Adrenal gland (tissue), 12 donors: ENCODE data around the gene JAM3. TPM values are rescaled to one million over a fixed set of nuclear protein-coding genes. Genes with fewer than 3 reads are reported as not detected.

Experiments
- DNase-seq, 7 donors: peaks; one replicate each; pipeline ENCODE4 v3.0.0-alpha.2; 2019 to 2020
- H3K27ac ChIP-seq, 5 donors: fragments of 200-600 bp; sonication (generic) in 4 of 5; 1 replicate in 3 of 5; 2 replicates in 2 of 5; pipeline versions ENCODE4 v1.5.1 to v1.8.0; 2016 to 2020; ENCODE audit warnings: mild to moderate bottlenecking in 1 of 5
- H3K27me3 ChIP-seq: fragments of 200-600 bp; 2 replicates; pipeline ENCODE4 v1.8.0; 2021
- H3K36me3 ChIP-seq, 2 donors: fragments of 200-600 bp; replicated peaks in 1 of 2; 1 replicate in 1 of 2; 2 replicates in 1 of 2; pipeline versions ENCODE4 v1.5.1 to v1.8.0; 2018 to 2022
- H3K4me1 ChIP-seq, 2 donors: fragments of 200-600 bp; replicated peaks in 1 of 2; 1 replicate in 1 of 2; 2 replicates in 1 of 2; pipeline versions ENCODE4 v1.5.1 to v1.8.0; 2018 to 2021
- H3K4me3 ChIP-seq, 4 donors: fragments of 200-600 bp; sonication (generic) in 3 of 4; one replicate each; pipeline ENCODE4 v1.5.1; 2016 to 2018
- H3K9me3 ChIP-seq, 3 donors: fragments of 200-600 bp; sonication (generic) in 1 of 3; replicated peaks in 1 of 3; 1 replicate in 2 of 3; 2 replicates in 1 of 3; pipeline versions ENCODE4 v1.5.1 to v1.8.0; 2016 to 2021
- POLR2A ChIP-seq, 2 donors: fragments of 450-650 bp; IDR thresholded peaks; one replicate each; pipeline ENCODE4 v1.6.1; 2017; ENCODE audit warnings: antibody characterized with exemption in 2 of 2, mild to moderate bottlenecking in 2 of 2, moderate library complexity in 1 of 2
- WGBS, 4 donors: extraction: QIAGEN DNeasy Blood & Tissue Kit in 2 of 4; methylation state at CpG; one replicate each; pipeline versions ENCODE4 v1.1.5 to v1.1.7; 2013 to 2017; 5-methylcytosine and 5-hydroxymethylcytosine counted together
- intact Hi-C, 2 donors: fragments of 100-400 bp; cut with DNase I; formaldehyde crosslinking; loops; one replicate each; pipeline versions ENCODE4 v1.14.1 to v1.15.0; 2022 to 2023
- polyA plus RNA-seq, 3 donors: library from polyadenylated mRNA; stranded (reverse); fragments of 200-250 nt in 2 of 3; fragments of 350-450 nt in 1 of 3; fragmentation: Illumina TruSeq in 1 of 3; extraction: RNeasy Lipid Tissue Mini Kit (QIAGEN cat#74804) in 1 of 3; gene quantifications; one replicate each; pipeline ENCODE4 v1.2.3, GENCODE V29; 2013 to 2014
- total RNA-seq, 9 donors: library from RNA; depleted of rRNA in 4 of 9; stranded (reverse); fragments of >200 nt in 4 of 9; fragments of 120-200 nt in 1 of 9; fragmentation: NEBNext Ultra II Directional in 1 of 9; extraction: Animal tissue kit (Norgen Biotek cat#: 25700) in 1 of 9; gene quantifications; one replicate each; pipeline versions ENCODE4 v1.1.0 to v1.2.4, GENCODE V29; 2013 to 2023
- TF ChIP-seq, protein P1 (sequence below), 6 experiments: fragments of 450-650 bp in 4 of 6; fragments of 200-600 bp in 2 of 6; sonication (generic) in 1 of 6; IDR thresholded peaks; 1 replicate in 5 of 6; 2 replicates in 1 of 6; pipeline versions ENCODE4 v1.5.1 to v1.8.0; 2016 to 2021; ENCODE audit warnings: antibody characterized with exemption in 6 of 6, mild to moderate bottlenecking in 2 of 6, moderate library complexity in 1 of 6
- donor health status: healthy with polysubstance abuse.
- donor health status: Bipolar disorder and iron deficiency.
- donor health status: DM: yes; HTN: yes; CAD: no.
- donor health status: DM: no; HTN: no; CAD: no.
- donor health status: DM: no; HTN: no; CAD: no.
- donor health status: DM: yes; HTN: yes; CAD: no.

JAM3 gene
- total and polyA plus RNA-seq, 12 donors, result 18.0 to 42.2 (median 31.9) TPM

DNA sequence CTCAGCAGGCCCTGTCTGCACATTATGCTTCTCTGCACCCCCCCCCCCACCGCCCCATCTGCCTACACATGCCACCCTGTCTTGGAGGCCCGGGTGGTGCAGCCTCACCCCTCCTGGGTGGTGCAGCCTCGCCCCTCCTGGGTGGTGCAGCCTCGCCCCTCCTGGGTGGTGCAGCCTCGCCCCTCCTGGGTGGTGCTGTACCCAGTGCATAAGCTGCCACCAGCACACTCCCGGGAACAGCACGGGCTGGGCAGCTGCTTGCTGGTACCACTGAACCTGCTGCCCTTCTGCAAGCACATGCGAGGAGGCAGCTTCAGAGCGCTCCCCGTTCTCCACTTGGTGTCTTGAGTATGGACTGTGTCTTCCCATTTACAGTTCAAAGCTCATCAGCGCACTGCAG is 85.6 kb downstream of the JAM3 start:
- no peaks in the 10 kb centered on the region for H3K9me3 ChIP-seq
- no peak overlapping the region for H3K4me3 ChIP-seq
- WGBS, 4 donors, result 86 to 93% (median 91%) methylated on average over 11 of the region's 11 CpGs
- H3K27ac ChIP-seq, result no peak overlapping the region
- intact Hi-C loops, result no loop called here
- H3K4me1 ChIP-seq, result no peaks in the 10 kb centered on the region
- DNase-seq, result no peak
- H3K27me3 ChIP-seq, result no peaks in the 10 kb centered on the region
- peaks cover 0 to 67% of the 10 kb centered on the region in 2 donors for H3K36me3 ChIP-seq
- TF ChIP-seq POLR2A (IDR thresholded peaks at IDR 0.05), result no peak
- TF ChIP-seq, protein P1, sequence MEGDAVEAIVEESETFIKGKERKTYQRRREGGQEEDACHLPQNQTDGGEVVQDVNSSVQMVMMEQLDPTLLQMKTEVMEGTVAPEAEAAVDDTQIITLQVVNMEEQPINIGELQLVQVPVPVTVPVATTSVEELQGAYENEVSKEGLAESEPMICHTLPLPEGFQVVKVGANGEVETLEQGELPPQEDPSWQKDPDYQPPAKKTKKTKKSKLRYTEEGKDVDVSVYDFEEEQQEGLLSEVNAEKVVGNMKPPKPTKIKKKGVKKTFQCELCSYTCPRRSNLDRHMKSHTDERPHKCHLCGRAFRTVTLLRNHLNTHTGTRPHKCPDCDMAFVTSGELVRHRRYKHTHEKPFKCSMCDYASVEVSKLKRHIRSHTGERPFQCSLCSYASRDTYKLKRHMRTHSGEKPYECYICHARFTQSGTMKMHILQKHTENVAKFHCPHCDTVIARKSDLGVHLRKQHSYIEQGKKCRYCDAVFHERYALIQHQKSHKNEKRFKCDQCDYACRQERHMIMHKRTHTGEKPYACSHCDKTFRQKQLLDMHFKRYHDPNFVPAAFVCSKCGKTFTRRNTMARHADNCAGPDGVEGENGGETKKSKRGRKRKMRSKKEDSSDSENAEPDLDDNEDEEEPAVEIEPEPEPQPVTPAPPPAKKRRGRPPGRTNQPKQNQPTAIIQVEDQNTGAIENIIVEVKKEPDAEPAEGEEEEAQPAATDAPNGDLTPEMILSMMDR (IDR thresholded peaks at IDR 0.05), result no peak

DNA sequence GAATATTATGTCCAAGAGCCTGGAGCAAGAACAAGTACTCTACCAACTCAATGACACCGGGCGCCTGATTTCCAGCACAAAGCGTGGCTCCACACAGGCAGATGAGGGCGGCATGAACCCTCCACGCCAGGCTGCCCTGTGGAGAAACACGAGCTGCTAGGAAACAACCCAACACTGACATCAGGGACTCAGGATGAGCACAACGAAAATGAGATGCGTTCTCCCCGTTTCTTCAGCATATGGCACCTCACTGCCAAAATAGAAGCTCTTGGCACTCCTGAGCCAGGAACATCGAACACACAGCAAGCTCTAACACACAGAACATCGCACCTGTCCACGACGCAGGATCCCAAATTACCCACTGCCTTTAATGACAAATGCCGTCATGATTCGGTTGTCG is 86.6 kb downstream of the JAM3 start:
- 89 to 93% (median 90%) methylated on average over 15 to 16 of the region's 16 CpGs for WGBS, 4 donors
- H3K27ac ChIP-seq, result no peak overlapping the region
- intact Hi-C loops, result no loop called here
- H3K27me3 ChIP-seq, result no peaks in the 10 kb centered on the region
- no peaks in the 10 kb centered on the region for H3K9me3 ChIP-seq
- no peak for TF ChIP-seq POLR2A (IDR thresholded peaks at IDR 0.05)
- TF ChIP-seq, protein P1 (IDR thresholded peaks at IDR 0.05), result no peak
- DNase-seq, result no peak
- H3K4me1 ChIP-seq, result no peaks in the 10 kb centered on the region
- H3K36me3 ChIP-seq, result peaks cover 0 to 69% of the 10 kb centered on the region in 2 donors
- H3K4me3 ChIP-seq, result no peak overlapping the region

DNA sequence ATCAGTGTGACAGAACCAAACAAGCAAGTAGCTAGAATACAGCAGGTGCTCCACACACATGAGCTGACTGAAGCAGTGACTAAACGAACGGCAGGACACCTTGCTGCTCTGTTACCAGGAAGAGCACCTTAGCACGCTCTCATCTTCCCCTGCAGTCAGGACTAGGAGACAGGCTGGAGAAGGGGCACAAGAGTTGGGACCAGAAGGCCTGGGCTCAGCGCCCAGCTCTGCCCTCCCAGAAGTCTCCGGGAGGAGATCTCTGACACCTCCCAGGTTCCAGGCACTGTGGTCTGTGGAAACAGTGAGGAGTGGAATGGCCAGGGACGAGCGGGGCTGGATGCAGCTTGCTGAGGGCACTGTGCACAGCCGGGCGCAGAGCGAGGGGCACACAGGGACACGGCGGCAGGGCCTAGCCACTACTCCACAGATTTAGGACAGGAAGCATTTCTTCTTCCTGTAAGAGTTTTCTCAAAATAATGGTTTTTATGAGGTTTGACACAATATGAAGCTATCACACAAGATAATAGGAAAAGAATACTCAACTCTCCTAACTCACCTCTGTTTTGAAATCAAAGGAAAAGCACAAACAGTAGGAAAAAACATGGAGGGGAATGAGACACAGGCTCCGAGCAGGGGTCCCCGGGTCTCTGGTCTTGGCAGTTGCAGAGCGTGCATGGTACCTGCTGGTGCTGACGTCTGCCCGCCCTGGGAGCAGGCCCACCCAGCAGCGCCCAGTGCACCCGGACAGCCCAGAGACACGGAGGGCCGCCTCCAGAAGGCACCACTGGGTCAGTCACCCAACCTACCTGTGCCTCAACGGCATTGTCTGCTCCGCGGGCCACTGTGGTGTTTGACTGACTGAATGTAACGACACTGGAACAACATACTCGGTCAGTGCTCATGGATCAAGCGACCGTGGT is 87.3 kb downstream of the JAM3 start:
- H3K36me3 ChIP-seq, result peaks cover 0 to 73% of the 10 kb centered on the region in 2 donors
- H3K27ac ChIP-seq, result no peak overlapping the region
- no peak overlapping the region for H3K4me3 ChIP-seq
- intact Hi-C loops, result no loop called here
- no peaks in the 10 kb centered on the region for H3K27me3 ChIP-seq
- DNase-seq, result no peak
- no peaks in the 10 kb centered on the region for H3K9me3 ChIP-seq
- TF ChIP-seq POLR2A (IDR thresholded peaks at IDR 0.05), result no peak
- H3K4me1 ChIP-seq, result no peaks in the 10 kb centered on the region
- WGBS, 4 donors, result 94 to 95% (median 94%) methylated on average over 16 to 28 of the region's 28 CpGs

DNA sequence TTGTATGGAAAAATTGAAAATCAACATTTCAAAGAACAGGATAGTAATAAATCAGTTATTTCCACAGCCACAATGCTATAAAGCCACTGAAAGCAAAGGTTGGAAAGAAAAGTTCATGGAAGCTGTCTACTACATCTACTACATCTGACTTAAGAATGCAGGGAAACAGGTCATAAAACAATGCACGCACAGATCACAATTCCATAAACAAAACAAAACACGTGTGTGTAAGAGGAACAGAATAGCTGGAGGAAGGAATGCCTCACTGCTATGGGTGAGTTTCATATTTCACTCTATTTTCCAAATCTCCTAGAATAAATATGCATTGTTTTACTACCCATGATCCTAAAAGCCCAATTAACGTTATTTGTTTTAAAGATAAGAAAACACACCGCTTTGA is 88.6 kb downstream of the JAM3 start:
- DNase-seq, result no peak
- Histone ChIP-seq H3K27me3 (no peaks in the 10 kb centered on the region), H3K9me3 (no peaks in the 10 kb centered on the region), H3K4me1 (no peaks in the 10 kb centered on the region), H3K36me3 (peaks cover 0 to 71% of the 10 kb centered on the region in 2 donors), H3K4me3 (no peak overlapping the region), H3K27ac (no peak overlapping the region)
- intact Hi-C loops, result no loop called here
- WGBS, 4 donors, result 74 to 88% (median 81%) methylated on average over 4 of the region's 4 CpGs
- TF ChIP-seq, protein P1 (IDR thresholded peaks at IDR 0.05), result no peak
- TF ChIP-seq POLR2A (IDR thresholded peaks at IDR 0.05), result no peak
